ENCODE data around the gene PHF21A. TPM values are rescaled to one million over a fixed set of nuclear protein-coding genes. Genes with fewer than 3 reads are reported as not detected.

The PHF21A gene
- total and polyA plus RNA-seq, 2 of the 8 experiments (the other 6 are each of a cell fraction or from before 2014, with no cell fraction given): 17.6 to 40.3 TPM

DNA sequence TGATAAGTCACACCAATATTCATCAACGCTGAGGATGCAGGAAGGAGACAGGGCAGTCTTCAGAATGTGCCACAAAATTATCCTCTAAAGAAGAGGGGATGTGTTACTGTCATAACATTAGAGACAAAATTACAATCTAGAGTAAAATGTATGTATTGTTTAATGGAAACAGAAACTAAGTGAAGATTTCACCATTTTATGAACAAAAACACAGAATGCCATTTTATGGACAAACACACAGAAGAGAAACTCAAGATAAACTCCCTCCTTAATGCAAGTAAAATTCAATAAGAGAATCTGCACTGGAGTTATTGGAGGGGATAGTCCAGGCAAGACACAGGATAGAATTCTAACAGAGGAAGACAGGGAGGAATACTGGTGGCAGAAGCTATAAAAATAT lies 136.0 kb downstream of the PHF21A start:
- H3K14ac ChIP-seq (ENCODE audit: insufficient read length): no peak overlapping the region
- no peak overlapping the region for H2BK15ac ChIP-seq (ENCODE audit: low read length)
- FAIRE-seq (no peak), DNase-seq (ENCODE audit: low read depth in 1 of 2, low spot score in 2 of 2) (no peak)
- H4K20me1 ChIP-seq (replicated peaks in 1 of 2; ENCODE audit: control insufficient read depth in 1 of 2, insufficient read depth in 2 of 2, low read length in 2 of 2): no peaks in the 10 kb centered on the region
- H3K79me2 ChIP-seq (ENCODE audit: control insufficient read depth in 1 of 2, insufficient read depth in 2 of 2, low read length in 2 of 2): peaks cover 0 to 27% of the 10 kb centered on the region in 2 experiments; a peak in 2 of 4 replicates
- H3K23ac ChIP-seq (ENCODE audit: insufficient read length): no peak overlapping the region
- no peak overlapping the region for H3K9ac ChIP-seq (replicated peaks in 1 of 4; ENCODE audit: extremely low read depth in 1 of 4, low read depth in 3 of 4, low read length in 3 of 4)
- no peak overlapping the region for H3K4ac ChIP-seq (replicated peaks; ENCODE audit: insufficient read length, low read depth, low read length)
- H3K23me2 ChIP-seq (ENCODE audit: low read depth, low read length): no peaks in the 10 kb centered on the region; the same call in 1 of the 2 replicates
- H3K18ac ChIP-seq (ENCODE audit: extremely low read depth, low read length): no peak overlapping the region
- H3K56ac ChIP-seq (replicated peaks; ENCODE audit: insufficient read length, low read depth, low read length): no peak overlapping the region
- no peaks in the 10 kb centered on the region for H3K9me3 ChIP-seq (ENCODE audit: insufficient read depth in 2 of 2, low read depth in 1 of 2, low read length in 1 of 2)
- H2AK5ac ChIP-seq (ENCODE audit: low read depth, low read length): no peak overlapping the region
- H3K27ac ChIP-seq (ENCODE audit: low read depth, low read length): no peak overlapping the region
- CTCF ChIA-PET (ENCODE audit: partially characterized antibody): no interaction called here
- WGBS, 2 experiments (ENCODE audit: extremely low coverage in 1 of 2, insufficient coverage in 1 of 2, insufficient read length in 1 of 2, insufficient replicate concordance in 2 of 2, low coverage in 1 of 2, low lambda C conversion rate in 2 of 2, missing lambda C conversion rate in 1 of 2): 79% methylated on average over 1 of the region's 1 CpG; no CpG with 5 or more reads in 1 of the 2 experiments
- no peak overlapping the region for H2AFZ ChIP-seq (ENCODE audit: low read length)
- no peak overlapping the region for H2BK12ac ChIP-seq (ENCODE audit: low read depth, low read length)
- no peak overlapping the region for H4K91ac ChIP-seq (replicated peaks; ENCODE audit: insufficient read length, low read length)
- H4K5ac ChIP-seq (ENCODE audit: insufficient read length, low read depth, low read length): peak overlapping the region; percentile 19
- H3K4me2 ChIP-seq (ENCODE audit: insufficient read depth in 1 of 2, low read depth in 2 of 2, low read length in 2 of 2): no peak overlapping the region
- H2BK5ac ChIP-seq (ENCODE audit: low read depth, low read length): no peak overlapping the region
- POLR2A ChIA-PET (ENCODE audit: partially characterized antibody): interaction anchor here (2.8 kb wide), 1 partner anchor 16 kb away, joined by 37 read pairs; no protein-coding TSS in a partner anchor
- no peak overlapping the region for H4K8ac ChIP-seq (ENCODE audit: extremely low read depth, insufficient read depth, low read length)
- H3K27me3 ChIP-seq (replicated peaks in 1 of 4; ENCODE audit: control insufficient read depth in 3 of 4, extremely low read depth in 1 of 4, insufficient read depth in 3 of 4, low read length in 3 of 4): no peaks in the 10 kb centered on the region
- no peak overlapping the region for H2BK20ac ChIP-seq (ENCODE audit: low read length)
- no peak overlapping the region for H2BK120ac ChIP-seq (replicated peaks; ENCODE audit: low read depth, low read length)
- peaks cover 5 to 10% (median 9%) of the 10 kb centered on the region in 4 experiments; a peak in 5 of 7 replicates for H3K4me1 ChIP-seq (replicated peaks in 1 of 4; ENCODE audit: control insufficient read depth in 3 of 4, insufficient read depth in 4 of 4, low read length in 3 of 4)
- H3K36me3 ChIP-seq (ENCODE audit: control insufficient read depth in 2 of 4, insufficient read depth in 4 of 4, low read length in 3 of 4): no peaks in the 10 kb centered on the region
- no peaks in the 10 kb centered on the region for H3K79me1 ChIP-seq (ENCODE audit: low read depth, low read length)
- H3K4me3 ChIP-seq (ENCODE audit: extremely low read depth in 1 of 4, insufficient read depth in 2 of 4, low read depth in 3 of 4, low read length in 4 of 4): no peak overlapping the region
- TF ChIP-seq KDM1A (IDR thresholded peaks at IDR 0.05; ENCODE audit: borderline replicate concordance, low read length): no peak
- TF ChIP-seq, protein P1, sequence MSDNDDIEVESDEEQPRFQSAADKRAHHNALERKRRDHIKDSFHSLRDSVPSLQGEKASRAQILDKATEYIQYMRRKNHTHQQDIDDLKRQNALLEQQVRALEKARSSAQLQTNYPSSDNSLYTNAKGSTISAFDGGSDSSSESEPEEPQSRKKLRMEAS (IDR thresholded peaks at IDR 0.05): no peak
- no peak for TF ChIP-seq SIRT6 (IDR thresholded peaks at IDR 0.05; ENCODE audit: low read length)
- no peak for TF ChIP-seq GABPA (IDR thresholded peaks at IDR 0.05; ENCODE audit: borderline replicate concordance, insufficient read depth, low read length)
- TF ChIP-seq POU5F1 (IDR thresholded peaks at IDR 0.05; ENCODE audit: low read depth, low read length): no peak
- TF ChIP-seq SP2 (IDR thresholded peaks at IDR 0.05; ENCODE audit: low read length): no peak
- no peak for TF ChIP-seq RFX5 (IDR thresholded peaks at IDR 0.05; ENCODE audit: borderline replicate concordance, low read depth, low read length)
- no peak for TF ChIP-seq CEBPB (IDR thresholded peaks at IDR 0.05; ENCODE audit: low read depth, low read length)
- no peak for TF ChIP-seq SIN3A (conservative IDR thresholded peaks at IDR 0.05 in 1 of 2, IDR thresholded peaks at IDR 0.05 in 1 of 2; ENCODE audit: low read depth in 1 of 2, low read length in 2 of 2)
- TF ChIP-seq BRCA1 (IDR thresholded peaks at IDR 0.05; ENCODE audit: low read depth, low read length): no peak
- TF ChIP-seq NANOG (IDR thresholded peaks at IDR 0.05; ENCODE audit: insufficient read depth, low read depth, low read length, poor library complexity, severe bottlenecking): no peak
- TF ChIP-seq, protein P2, sequence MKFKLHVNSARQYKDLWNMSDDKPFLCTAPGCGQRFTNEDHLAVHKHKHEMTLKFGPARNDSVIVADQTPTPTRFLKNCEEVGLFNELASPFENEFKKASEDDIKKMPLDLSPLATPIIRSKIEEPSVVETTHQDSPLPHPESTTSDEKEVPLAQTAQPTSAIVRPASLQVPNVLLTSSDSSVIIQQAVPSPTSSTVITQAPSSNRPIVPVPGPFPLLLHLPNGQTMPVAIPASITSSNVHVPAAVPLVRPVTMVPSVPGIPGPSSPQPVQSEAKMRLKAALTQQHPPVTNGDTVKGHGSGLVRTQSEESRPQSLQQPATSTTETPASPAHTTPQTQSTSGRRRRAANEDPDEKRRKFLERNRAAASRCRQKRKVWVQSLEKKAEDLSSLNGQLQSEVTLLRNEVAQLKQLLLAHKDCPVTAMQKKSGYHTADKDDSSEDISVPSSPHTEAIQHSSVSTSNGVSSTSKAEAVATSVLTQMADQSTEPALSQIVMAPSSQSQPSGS (IDR thresholded peaks at IDR 0.05; ENCODE audit: low read length): no peak
